ENCODE measurements around the gene SERPINA4. TPM values are rescaled to one million over a fixed set of nuclear protein-coding genes. Genes with fewer than 3 reads are reported as not detected.

The SERPINA4 gene
- total RNA-seq, 1 experiment from 2014 or later = not detected

DNA sequence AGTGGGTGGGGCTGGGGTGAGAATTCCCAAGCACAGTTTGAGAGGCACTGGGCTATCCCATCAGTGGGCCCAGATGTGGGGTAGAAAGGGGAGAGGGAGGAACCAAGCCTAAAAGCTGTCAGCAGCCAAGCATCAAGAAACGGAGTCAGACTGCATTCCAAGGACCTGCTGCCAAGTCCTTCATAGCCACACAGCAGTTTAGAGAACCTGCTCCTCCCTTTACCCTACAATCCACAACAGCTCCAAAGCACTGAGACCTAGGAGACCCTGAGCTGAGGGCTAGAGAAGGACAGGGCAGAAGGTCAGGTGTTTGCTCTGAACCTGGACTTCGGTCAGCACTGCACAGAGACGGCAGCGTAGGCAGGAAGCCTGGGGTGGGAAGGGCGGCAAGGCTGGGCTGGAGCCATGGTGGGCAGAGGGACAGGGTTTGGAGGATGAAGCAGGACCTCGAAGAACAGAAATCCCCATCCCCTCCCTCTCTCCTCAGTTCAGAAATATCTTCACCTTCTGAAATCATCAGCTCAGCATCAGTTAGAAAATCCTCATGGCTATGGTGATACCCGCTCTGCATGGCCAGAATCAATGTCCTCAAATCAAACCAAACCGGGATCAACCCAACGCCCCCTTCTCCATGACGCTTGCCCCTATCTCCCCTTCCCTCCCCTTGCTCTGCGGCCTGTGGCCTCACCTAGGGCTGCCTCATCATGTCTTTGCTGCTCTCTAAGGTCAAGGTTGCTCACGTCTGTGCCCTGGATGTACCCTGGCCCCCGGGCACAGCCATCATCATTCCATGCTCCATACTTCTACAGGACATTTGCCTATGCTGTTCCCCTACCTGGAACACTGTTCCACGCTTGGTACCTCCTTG is 12.9 kb upstream of the SERPINA4 start:
- no peak overlapping the region for H3K27ac ChIP-seq (ENCODE audit: insufficient read length, low read depth, low read length)
- H4K20me1 ChIP-seq (ENCODE audit: control insufficient read depth, insufficient read depth, insufficient read length) = no peaks in the 10 kb centered on the region
- H2AFZ ChIP-seq (ENCODE audit: low read length) = no peak overlapping the region
- H3K27me3 Mint-ChIP-seq (ENCODE audit: low read depth) = peaks cover 25% of the 10 kb centered on the region
- WGBS (ENCODE audit: extremely low coverage, insufficient read length, low lambda C conversion rate) = no CpG with 5 or more reads among the region's 14 CpGs
- H4K5ac ChIP-seq (ENCODE audit: insufficient read length, low read depth, low read length) = no peak overlapping the region
- no peak overlapping the region for H3T11ph ChIP-seq (ENCODE audit: low read length)
- H3K79me1 ChIP-seq (ENCODE audit: insufficient read depth, low read depth, low read length, poor library complexity, severe bottlenecking) = no peaks in the 10 kb centered on the region
- no peak overlapping the region for H3K4me3 Mint-ChIP-seq
- H2BK12ac ChIP-seq (ENCODE audit: insufficient read length, low read depth, low read length) = no peak overlapping the region
- H3K23me2 ChIP-seq (ENCODE audit: insufficient read length, low read depth, low read length, poor library complexity, severe bottlenecking) = no peaks in the 10 kb centered on the region
- H3K27ac Mint-ChIP-seq = peak overlapping the region in 1 of 3 experiments; percentile 69; a peak in 2 of 7 replicates
- DNase-seq = no peak
- no peak overlapping the region for H2AK5ac ChIP-seq (ENCODE audit: insufficient read length, low read length)
- no peak overlapping the region for H3K4ac ChIP-seq (ENCODE audit: low read depth, low read length)
- H3K14ac ChIP-seq (ENCODE audit: insufficient read depth, low read length) = no peak overlapping the region
- no peak overlapping the region for H4K91ac ChIP-seq (ENCODE audit: insufficient read length, low read depth, low read length)
- no peaks in the 10 kb centered on the region for H3K27me3 ChIP-seq (ENCODE audit: insufficient read depth, low read length)
- no peak overlapping the region for H3K9ac ChIP-seq (ENCODE audit: extremely low read depth, insufficient read length, low read length)
- no peak overlapping the region for H4K8ac ChIP-seq (replicated peaks; ENCODE audit: insufficient read length, low read depth, low read length)
- H3K56ac ChIP-seq (ENCODE audit: insufficient read length, low read depth, low read length) = no peak overlapping the region
- H3K18ac ChIP-seq (ENCODE audit: insufficient read length, low read depth, low read length) = no peak overlapping the region
- H3K9me3 Mint-ChIP-seq = peaks cover 4 to 7% of the 10 kb centered on the region in 2 experiments; a peak in 4 of 5 replicates
- H3K4me2 ChIP-seq (ENCODE audit: insufficient read depth, insufficient read length, low read length) = no peak overlapping the region
- no peaks in the 10 kb centered on the region for H3K36me3 Mint-ChIP-seq (ENCODE audit: insufficient read depth in 1 of 3, low read depth in 3 of 3)
- no peaks in the 10 kb centered on the region for H3K79me2 ChIP-seq (ENCODE audit: insufficient read depth, low read length)
- no peak overlapping the region for H2BK20ac ChIP-seq (ENCODE audit: low read depth, low read length, poor library complexity, severe bottlenecking)
- H3K9me3 ChIP-seq (ENCODE audit: control insufficient read depth, low read depth, low read length) = no peaks in the 10 kb centered on the region
- H3K4me1 ChIP-seq (ENCODE audit: insufficient read depth, low read length) = peaks cover 1% of the 10 kb centered on the region; the same call in 1 of the 2 replicates
- no peak overlapping the region for H2BK120ac ChIP-seq (ENCODE audit: low read depth, low read length, poor library complexity, severe bottlenecking)
- no peak overlapping the region for H3K23ac ChIP-seq (ENCODE audit: insufficient read length, low read depth, low read length)
- no peak overlapping the region for H2BK5ac ChIP-seq (ENCODE audit: insufficient read length, low read length)
- TF ChIP-seq, protein P1, sequence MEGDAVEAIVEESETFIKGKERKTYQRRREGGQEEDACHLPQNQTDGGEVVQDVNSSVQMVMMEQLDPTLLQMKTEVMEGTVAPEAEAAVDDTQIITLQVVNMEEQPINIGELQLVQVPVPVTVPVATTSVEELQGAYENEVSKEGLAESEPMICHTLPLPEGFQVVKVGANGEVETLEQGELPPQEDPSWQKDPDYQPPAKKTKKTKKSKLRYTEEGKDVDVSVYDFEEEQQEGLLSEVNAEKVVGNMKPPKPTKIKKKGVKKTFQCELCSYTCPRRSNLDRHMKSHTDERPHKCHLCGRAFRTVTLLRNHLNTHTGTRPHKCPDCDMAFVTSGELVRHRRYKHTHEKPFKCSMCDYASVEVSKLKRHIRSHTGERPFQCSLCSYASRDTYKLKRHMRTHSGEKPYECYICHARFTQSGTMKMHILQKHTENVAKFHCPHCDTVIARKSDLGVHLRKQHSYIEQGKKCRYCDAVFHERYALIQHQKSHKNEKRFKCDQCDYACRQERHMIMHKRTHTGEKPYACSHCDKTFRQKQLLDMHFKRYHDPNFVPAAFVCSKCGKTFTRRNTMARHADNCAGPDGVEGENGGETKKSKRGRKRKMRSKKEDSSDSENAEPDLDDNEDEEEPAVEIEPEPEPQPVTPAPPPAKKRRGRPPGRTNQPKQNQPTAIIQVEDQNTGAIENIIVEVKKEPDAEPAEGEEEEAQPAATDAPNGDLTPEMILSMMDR (conservative IDR thresholded peaks at IDR 0.05) = no peak
- peaks cover 21 to 24% of the 10 kb centered on the region in 2 experiments for H3K4me1 Mint-ChIP-seq
- no peak overlapping the region for H2BK15ac ChIP-seq (ENCODE audit: low read depth, low read length)

Measured in H9 (cell line).